GM21447 (cell line): ENCODE data around the gene GAA.

ENCODE experiments used
- ATAC-seq: cut with Tn5 transposase; IDR thresholded peaks from one replicate; pipeline ENCODE4 v1.9.1; 2021; ENCODE audit not compliant: unreplicated experiment

Gene GAA

GRCh38 chr17:80102664-80103448 is 1.5 kb downstream of the GAA start:
- ATAC-seq = no peak

GRCh38 chr17:80103449-80104085 is 2.2 kb downstream of the GAA start:
- ATAC-seq = no peak

- no peak for ATAC-seq
Measured at GRCh38 chr17:80104321-80104955, 3.1 kb downstream of the GAA start.

- ATAC-seq = no peak
Measured at GRCh38 chr17:80104956-80105375, 3.6 kb downstream of the GAA start.

GRCh38 chr17:80105762-80106161 is 4.4 kb downstream of the GAA start:
- no peak for ATAC-seq

- ATAC-seq = no peak
Measured at GRCh38 chr17:80106176-80106575, 4.8 kb downstream of the GAA start.

- ATAC-seq = no peak
Measured at GRCh38 chr17:80106751-80107150, 5.4 kb downstream of the GAA start.

- ATAC-seq = no peak
Measured at GRCh38 chr17:80107231-80108021, 6.0 kb downstream of the GAA start.

- no peak for ATAC-seq
Measured at GRCh38 chr17:80108036-80108971, 6.9 kb downstream of the GAA start.

- ATAC-seq = no peak
Measured at GRCh38 chr17:80109066-80109660, 7.8 kb downstream of the GAA start.

- ATAC-seq = no peak
Measured at GRCh38 chr17:80109713-80110446, 8.5 kb downstream of the GAA start.

GRCh38 chr17:80110447-80110812 is 9.0 kb downstream of the GAA start:
- no peak for ATAC-seq

GRCh38 chr17:80110927-80111701 is 9.7 kb downstream of the GAA start:
- ATAC-seq = no peak

- ATAC-seq = no peak
Measured at GRCh38 chr17:80111702-80112470, 10.5 kb downstream of the GAA start.

GRCh38 chr17:80112471-80113032 is 11.2 kb downstream of the GAA start:
- ATAC-seq = no peak

GRCh38 chr17:80113033-80113484 is 11.7 kb downstream of the GAA start:
- ATAC-seq = no peak

- ATAC-seq = no peak
Measured at GRCh38 chr17:80114758-80115157, 13.4 kb downstream of the GAA start.
